HG03571 (cell line): ENCODE results near the gene CHPF.

Experiments
- ATAC-seq: cut with Tn5 transposase; IDR thresholded peaks from one replicate; pipeline ENCODE4 v1.9.1; 2021; ENCODE audit not compliant: unreplicated experiment

CHPF gene

DNA sequence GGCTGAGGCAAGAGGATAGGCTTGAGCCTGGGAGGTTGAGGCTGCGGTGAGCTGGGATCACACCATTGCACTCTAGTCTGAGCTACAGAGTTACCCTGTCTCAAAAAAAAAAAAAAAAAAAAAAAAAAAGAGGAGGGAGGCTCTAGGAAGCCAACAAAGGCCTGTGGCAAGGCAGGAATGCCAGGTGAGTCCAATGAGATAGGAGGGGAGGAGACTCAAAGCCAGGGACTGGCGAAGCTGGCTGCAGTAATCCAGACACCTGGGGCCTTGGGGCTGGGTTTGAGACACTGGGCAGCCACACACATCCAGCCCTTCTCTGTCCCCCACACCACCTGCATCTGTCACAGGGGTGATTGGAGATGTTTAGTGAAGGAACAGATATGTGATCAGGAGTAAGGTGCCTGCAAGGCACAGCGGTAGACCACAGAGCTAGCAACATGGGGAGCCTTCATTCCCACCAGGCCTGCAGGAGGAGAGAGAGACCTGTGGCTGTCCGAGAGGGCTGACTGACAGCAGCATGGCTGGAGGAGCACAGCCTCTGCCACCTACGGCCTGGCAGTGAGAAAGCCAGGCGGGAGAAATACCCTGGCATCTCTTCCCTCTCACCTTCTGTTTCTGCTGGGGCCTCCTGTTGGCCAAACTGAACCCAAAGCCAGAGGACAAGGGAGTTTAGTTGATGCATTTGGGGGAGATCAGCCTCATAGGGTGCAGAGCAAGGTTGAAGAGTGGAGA is 9.5 kb downstream of the CHPF start:
- no peak for ATAC-seq

DNA sequence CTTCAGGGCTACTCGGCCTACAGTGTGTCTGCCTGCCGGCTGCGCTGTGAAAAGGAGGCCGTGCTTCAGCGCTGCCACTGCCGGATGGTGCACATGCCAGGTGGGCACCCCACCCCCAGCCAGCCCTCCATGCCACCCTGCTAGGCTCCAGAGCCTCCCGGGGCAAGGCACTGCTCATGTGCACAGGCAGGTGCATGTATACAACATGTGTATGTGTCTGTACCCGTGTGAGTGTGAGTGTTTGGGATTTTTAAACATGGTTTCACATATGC is 11.3 kb downstream of the CHPF start:
- ATAC-seq: no peak

DNA sequence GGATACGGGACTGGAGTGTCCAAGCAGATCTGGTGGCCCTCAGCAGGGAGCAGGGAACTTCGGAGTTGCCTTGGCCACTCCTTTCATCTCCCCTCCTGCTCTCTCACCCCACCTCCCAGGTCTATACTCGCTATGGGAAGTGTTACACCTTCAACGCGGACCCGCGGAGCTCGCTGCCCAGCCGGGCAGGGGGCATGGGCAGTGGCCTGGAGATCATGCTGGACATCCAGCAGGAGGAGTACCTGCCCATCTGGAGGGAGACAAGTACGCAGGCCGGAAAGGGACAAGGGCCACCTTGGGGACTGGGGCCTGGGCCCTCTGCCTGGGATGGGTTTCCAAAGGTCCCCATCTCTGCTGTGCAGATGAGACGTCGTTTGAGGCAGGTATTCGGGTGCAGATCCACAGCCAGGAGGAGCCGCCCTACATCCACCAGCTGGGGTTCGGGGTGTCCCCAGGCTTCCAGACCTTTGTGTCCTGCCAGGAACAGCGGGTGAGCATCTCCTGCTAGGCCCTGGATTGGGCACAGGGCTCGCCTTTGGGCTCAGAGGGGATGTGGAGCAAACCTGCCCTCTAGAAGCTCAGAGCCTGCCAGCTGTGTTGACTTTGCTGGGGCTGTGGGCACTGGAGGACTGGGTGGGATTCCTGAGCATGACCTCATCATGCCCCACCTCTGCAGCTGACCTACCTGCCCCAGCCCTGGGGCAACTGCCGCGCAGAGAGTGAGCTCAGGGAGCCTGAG is 11.8 kb downstream of the CHPF start:
- ATAC-seq: no peak

DNA sequence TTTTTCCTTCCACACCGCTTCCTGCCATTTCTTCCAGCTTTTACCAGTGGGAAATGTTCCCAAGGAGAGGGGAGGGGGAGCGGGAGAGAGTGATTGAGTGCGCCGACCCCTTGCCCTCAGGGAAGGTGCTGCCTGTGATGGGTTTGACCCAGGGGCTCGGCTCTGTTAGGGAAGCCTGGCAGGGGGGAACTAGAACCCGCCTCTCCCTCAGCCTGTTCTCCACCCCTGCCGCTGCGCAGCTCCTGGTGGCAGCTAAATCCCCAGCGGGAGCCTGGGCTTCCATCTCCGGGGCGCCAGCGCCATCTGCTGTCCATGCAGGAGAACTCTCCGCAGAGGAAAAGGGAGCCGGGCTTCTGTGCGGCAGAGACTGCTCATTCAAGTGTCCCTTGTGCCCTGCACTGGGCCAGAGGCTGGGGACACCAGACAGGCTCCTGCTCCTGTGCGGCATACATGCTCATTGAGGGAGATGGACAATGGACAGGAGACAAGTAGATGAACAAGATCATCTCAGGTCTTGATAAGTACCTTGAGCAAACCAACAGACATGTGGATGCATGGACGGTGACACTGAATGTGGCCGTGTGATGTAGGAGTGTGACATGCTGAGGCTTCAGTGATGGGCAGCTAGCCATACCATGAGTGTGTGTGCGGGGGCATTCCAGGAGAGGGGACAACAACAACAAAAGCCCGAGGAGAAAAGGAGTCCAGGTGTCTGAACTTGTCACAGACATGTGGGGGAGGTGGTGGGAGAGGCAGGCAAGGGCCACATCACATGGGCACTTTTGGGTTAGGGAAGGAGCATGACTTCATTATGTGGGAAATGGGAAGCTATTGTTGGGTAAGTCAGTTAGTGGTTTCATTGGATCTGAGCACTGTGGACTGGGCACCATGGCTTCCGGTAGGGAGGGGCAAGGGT is 13.3 kb downstream of the CHPF start:
- ATAC-seq: peak; percentile 74

DNA sequence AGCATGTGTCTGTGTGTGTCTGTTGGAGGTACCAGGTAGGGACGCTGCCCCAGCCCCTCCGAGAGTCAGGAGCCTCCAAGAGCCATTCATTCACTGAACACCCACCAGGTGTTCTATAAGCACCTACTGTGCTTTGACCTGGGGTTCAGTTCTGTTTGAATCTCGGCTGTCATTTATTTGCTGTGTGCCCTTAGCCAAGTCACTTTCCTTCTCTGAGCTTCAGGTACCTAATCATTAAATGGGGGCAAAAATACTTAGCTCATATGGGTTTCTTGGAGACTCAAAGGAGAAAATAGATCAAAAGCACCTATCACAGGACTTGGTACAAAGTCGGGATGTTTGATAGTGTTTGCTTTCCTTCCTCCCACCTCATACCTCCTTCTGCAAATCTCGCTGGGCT is 16.1 kb downstream of the CHPF start:
- no peak for ATAC-seq

DNA sequence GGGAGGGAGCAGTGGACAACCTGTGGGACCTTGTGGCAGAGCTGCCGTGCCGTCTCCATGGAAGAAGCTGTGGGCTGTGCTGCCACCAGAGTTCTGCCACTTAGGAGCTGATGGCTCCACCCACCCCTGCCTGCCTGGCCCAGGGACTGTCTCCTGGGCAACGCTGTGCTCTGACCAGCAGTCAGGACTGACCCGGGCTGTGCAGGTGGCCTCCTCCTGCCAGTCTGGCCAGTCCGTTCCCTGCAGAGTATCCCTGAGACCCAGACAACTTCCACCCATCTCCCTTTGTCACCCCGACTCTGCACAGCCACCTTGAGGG is 16.6 kb downstream of the CHPF start:
- ATAC-seq: no peak

DNA sequence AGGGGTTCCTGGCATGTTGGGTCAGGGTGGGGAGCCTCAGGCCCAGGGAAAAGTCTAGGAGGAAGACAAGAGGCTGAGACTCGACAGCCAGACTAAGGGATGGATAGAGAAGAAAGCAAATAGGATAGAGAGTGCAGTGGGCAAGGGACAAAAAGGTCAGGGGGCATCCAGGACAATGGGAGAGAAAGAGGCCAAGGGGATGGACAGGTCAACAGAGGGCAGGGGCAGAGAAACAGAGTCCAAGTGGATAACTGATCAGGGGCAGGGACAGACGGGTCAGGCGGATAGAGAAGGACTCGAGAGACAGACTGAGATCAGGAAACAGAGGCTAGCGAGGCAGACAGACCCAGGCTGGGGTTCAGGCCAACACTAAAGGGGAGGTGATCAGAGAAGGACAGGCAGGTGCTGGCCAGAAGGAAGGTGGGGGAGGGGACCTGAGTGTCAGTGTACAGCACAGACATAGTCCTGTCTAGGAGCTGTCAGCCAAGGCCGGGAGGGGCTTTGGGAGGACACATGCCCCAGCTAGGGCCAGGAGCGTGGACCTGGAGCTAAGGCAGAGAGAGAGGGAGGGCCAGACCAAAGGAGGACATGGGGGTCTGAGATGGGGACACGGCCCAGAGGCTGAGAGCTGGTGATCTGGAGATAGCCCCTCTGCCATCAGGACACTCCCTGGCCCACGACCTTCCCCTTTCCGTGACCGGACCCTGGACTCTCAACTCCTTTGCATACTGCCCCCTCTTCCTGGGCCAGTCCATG is 17.1 kb downstream of the CHPF start:
- no peak for ATAC-seq

DNA sequence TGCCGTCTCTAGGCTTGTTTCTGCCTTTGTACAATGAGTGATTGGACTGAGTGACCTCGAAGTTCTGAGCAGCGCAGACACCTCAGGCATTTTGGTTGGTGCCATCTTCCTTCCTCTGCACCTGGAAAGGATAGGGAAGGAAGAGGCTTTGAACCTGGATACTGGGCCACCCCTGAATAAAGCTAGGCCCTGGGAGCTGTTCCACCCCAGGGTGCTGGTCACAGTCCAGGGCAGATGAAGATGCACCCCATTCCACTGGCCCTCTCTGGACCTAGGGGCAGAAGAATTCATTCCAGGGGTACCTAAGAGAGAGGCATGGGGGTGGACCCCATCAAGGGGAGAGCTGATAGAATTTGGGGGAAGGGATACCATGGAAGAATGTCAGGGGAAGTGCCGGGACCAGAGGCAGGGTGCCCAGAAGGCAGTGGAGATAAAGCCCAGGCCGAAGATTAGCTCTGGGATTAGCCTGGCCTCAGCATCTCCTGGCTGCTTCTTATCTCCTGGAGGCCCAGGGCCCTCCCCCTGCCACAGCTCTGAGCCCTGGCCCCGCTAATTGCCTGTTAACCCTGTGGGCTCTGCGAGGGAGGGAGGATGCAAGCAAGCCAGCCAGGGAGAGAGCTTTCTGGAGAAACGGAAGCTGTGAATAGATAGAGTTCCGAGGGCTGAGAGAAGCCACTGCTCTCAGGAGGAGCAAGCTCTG is 17.9 kb downstream of the CHPF start:
- no peak for ATAC-seq

DNA sequence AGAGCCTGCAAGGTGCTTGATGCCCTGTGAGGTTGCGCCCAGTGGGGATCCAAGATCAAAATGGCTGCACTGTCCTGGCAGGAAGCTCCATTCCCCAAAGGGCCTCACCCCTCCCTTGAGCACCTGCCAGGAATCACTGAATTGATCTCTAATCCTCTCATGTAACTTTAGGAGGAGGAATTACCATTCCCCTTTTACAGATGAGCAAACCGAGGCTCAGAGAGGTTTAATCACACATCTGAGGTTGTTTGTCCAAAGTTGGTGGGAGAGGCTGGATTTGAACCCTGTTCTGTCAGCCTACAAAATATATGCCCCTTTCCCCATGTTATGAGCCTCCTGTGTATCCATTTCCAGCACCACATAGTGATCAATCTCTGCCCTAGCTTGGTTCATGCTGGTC is 18.8 kb downstream of the CHPF start:
- no peak for ATAC-seq

DNA sequence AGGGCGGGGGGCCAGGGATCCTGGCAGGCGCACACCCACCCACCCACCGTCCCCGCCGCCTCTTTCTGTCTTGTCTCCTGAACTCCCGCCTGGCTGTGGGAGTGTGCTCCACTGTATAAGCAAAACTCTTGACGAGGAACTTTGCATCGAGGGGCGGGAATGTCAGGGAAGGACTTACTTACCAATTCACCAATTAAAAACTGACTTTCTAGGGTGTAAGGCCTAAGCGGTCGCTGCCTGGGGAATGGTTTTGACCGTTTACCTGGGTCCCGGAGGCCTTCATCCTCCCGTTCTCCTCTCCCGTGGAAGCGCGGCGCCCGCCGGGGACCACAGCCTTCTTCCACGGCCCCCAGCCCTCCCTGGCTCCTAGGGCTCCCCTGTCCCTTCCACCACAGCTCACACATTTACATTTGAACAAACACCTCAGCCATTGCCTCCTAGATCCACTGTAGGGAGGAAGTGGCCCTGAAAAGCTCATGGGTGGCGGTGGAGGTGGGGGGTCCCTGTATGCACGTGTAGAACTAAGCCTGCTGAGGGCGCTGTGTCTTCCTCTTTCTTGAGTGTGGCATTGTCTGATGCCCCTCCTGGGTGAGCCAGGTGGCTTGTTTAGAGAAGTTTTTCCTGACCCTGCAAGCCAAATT is 20.5 kb downstream of the CHPF start:
- ATAC-seq: no peak

DNA sequence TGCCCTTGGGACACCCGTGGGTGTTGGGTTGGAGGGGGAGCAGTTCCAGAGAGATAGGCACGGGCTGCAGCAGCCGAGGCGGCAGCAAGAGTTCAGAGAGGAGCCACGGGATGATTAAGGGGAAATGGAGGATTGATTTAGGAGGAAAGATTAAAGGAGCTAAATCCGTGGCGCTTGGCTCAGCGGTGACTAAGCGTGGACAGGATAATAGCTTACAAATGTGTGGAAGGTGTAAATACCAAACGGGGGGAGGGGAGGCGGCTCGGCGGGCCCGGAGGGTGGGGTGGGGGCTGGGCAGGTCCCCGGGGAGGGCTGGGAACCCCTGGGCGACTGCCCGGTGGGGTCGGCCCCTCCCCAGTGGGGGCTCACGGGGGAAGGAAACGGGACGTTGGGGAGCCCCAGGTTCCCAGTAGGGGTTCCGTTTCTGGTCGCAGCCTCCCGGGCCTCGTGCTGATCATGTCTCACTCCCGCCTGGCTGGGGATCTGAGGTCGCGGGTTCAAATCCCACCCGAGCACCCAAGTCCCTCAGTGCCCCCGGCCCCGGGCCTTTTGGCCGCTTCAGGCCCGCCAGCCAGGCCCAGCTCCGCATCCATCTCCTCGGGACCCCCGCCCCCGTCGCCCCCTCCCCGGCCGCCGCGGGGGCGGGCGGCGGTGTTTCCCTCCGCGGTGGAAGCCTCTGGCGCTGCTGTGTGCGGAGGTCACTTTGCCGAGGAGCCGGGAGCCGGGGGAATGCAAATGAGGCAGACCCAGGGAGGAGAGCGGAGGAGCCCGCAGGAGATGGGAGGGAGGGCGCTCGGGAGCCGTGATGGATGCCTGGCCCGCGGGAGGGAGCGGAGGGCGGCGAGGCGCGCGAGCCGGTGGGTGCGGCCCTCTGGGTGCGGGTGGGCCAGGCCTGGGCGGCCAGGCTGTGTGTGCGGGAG is 21.2 kb downstream of the CHPF start:
- no peak for ATAC-seq

DNA sequence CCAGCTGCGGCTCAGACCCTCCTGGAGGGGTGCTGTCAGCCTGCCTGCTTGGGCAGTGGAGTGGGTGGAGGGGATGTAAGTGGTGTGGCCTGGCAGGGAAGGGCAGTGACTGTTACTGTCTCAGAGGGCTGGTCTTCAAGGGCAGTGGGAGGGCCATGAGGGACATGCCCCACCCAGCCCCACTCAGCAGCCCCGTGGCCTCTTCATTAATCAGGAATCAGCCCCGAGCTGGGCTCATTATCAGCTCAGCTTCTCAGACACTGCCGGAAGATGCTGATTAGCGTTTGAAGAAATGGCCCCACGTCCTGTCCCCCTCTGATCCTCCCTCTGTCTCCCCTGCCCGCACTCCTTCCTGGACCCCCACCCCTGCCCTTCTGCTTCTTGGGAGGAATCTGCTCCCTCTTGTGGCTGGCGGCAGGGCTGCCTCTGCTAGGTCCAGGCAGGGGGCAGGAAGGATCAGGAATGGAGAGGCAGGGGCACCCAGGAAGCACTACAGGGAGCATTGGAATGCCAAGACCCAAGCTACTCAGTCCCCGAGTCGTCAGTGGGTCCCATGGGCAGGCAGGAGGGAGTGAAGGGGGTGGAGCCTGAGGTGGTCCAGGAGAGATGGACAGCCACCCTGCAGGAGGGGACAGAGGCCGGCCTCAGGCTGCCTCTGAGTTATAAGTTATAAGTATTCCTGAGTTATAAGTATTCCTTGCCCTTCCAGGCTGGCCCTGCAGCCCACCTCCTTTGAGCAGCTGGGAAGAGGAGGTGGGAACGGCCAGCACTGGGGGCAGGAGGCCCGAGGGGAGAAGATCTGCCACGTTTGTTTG is 22.3 kb downstream of the CHPF start:
- ATAC-seq: no peak

DNA sequence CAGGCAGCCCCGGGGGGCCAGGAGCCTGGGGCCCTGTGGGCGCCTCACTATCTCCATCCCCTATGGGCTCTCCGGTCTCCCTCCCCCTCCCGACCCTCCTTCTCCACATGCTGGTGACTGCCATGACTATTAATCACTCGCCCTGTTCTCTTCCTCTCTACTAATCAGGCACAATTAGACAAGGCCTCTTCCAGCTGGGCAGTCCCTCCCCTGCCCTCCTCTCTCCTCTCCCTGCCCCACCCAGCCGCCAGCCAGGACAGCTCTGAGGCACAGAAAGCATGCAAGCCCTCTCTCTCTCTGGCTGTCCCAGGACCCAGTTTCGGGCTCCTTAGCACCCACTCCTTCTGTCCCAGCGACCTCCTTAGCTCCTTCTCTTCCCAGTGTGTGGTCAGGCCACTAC is 23.5 kb downstream of the CHPF start:
- ATAC-seq: no peak

DNA sequence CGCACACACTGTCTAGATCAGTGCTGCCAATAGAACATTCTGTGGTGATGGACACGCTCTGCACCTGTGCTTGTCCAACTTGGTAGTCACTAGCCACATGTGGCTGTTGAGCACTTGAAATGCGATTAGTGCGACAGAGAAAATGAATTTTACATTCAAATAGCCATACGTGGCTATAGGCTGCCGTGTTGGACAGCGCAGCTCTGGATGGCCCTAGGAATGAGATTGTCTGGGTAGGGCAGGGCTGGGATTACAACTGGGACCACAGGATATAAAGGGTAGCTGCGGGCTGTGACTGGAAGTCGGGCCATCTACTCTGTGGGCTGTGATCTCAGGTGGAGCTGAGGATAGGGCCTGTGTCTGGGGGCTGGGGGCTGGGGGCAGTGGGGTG is 24.1 kb downstream of the CHPF start:
- ATAC-seq: no peak

DNA sequence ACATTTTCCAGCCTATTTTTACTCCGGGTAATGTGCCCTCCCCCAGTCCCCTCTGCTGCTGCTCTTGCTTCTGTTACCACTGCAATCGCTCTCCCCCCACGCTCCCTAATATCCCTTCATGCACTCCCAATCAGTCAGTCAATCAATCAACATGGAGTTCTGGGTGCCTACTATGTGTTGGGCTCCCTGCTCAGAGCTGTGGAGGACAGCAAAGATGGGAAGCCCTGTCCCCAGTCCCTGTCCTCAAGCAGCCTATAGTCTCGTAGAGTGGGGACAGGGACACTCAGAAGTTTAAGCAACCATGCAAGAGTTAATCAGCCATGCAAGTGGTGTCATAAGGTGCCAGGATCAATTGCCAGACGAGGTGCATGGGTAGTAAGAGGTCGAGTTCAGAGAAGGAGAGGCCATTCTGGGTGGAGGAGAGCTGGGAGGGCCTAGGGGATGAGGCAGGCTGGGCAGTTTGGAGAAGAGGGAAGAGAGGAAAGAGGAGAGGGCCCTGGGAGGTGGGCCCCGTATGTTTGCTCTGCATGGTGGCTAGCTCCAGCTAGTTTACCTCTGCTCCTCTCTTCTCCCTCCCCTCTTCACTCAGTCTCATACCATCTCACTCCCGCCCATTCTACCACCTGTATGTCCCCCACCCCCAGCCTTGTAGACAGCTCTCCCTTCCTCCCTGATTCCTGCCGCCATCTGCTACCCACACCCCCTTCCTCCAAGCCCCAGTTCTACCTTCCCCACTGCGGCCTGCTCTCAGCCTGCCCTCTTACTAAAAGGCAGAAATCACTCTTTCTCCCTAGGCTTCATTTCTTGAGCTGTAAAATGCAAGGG is 25.4 kb downstream of the CHPF start:
- ATAC-seq: no peak

DNA sequence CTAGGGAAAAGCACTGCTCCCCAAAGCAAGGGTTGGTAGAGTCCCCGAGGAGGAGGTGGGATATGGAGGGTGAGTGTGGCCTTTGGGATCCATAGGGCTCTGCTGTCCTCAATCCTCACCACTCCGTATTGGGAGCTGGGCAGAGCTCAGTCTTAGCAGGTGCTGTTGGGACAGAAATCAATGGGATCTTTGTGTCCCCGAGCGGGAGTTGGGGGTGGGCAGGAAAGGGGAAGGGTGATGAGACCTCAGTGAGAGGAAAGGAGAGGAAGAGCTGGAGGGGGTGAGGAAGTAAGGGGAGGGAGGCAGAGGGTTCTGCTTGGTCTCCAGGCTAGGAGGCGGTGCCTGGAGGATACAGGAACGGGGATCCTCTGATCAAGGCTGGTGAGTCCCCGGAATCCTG is 26.7 kb downstream of the CHPF start:
- no peak for ATAC-seq

DNA sequence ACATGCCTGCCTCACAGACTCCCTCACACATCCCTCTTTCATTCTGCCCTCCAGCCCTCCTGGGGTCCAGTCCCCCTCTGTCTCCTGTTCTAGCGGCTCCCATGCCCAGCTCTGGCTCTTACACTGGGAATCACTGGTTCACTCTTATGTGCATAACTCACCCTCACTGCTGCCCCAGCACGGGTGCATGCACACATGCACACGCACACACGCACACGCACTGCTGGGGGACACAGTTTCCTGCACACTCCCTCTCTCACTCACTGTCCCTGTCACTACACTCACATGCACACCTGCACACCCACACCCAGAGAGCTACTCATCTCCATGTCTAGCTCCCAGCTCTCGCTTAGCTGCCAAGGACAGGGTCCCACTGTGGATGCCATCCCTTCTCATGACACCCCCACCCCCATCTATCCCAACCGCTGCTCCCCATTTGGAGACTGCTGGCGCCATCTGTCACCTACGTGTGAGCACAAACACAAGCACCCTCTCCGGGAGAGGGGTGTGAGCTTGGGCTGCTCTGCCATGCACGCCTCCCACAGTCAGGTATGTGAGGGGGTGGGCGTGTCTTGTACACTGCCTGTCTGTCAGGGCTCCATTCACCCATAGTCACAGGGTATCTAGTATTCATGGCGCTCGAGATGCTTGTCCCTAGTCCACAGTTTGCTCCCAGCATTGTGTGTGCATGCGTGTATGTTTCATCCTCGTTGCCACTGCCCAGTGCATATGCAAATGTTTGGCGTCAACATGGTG is 27.6 kb downstream of the CHPF start:
- no peak for ATAC-seq
